WTC11 (cell line): ENCODE data around the gene ZFP62. TPM values are rescaled to one million over a fixed set of nuclear protein-coding genes. Genes with fewer than 3 reads are reported as not detected.

Experiments
- ATAC-seq: fragments of 200-7000 bp; cut with Tn5 transposase; 2 replicates; pipeline ENCODE4 v1.10.0; 2021; ENCODE audit warnings: mild to moderate bottlenecking, moderate library complexity
- CTCF ChIA-PET: fragments of 300-600 bp; sonication (Branson Sonifier 250); formaldehyde crosslinking; loops from one replicate; lab custom pipeline; 2021; ENCODE audit warnings: antibody characterized with exemption; lab: Charles Lee
- POLR2A ChIA-PET: fragments of 350-600 bp; sonication (Branson Sonifier 250); formaldehyde crosslinking; loops from one replicate; lab custom pipeline; 2021; ENCODE audit warnings: antibody characterized with exemption; lab: Charles Lee
- DNase-seq: peaks from one replicate; pipeline ENCODE4 v3.0.0; 2021; ENCODE audit warnings: low spot score
- H3K27ac Mint-ChIP-seq: 2 replicates; pipeline ENCODE4 v1.8.0; 2021; ENCODE audit warnings: mixed read lengths
- H3K27me3 Mint-ChIP-seq: 2 replicates; pipeline ENCODE4 v1.8.0; 2021; ENCODE audit warnings: low read depth, mild to moderate bottlenecking, moderate library complexity, mixed read lengths
- H3K36me3 Mint-ChIP-seq: 2 replicates; pipeline ENCODE4 v1.8.0; 2021; ENCODE audit warnings: mixed read lengths
- H3K4me1 Mint-ChIP-seq: 2 replicates; pipeline ENCODE4 v1.8.0; 2022; ENCODE audit warnings: mixed read lengths
- H3K4me3 Mint-ChIP-seq: 2 replicates; pipeline ENCODE4 v1.8.0; 2021; ENCODE audit warnings: mild to moderate bottlenecking, moderate library complexity, mixed read lengths
- H3K9me3 Mint-ChIP-seq: 2 replicates; pipeline ENCODE4 v1.8.0; 2021; ENCODE audit warnings: mixed read lengths
- CREB1 ChIP-seq: sonication (generic); formaldehyde crosslinking; IDR thresholded peaks from 2 replicates; pipeline ENCODE4 v1.8.0; 2023; ENCODE audit warnings: mild to moderate bottlenecking, missing genetic modification reagents
- ELF4 ChIP-seq: sonication (generic); formaldehyde crosslinking; IDR thresholded peaks from 2 replicates; pipeline ENCODE4 v1.8.1; 2022; ENCODE audit warnings: low read depth, mild to moderate bottlenecking, moderate library complexity, missing genetic modification reagents
- FOXJ3 ChIP-seq: sonication (generic); formaldehyde crosslinking; IDR thresholded peaks from 2 replicates; pipeline ENCODE4 v1.9.0; 2021; ENCODE audit warnings: missing genetic modification reagents, mild to moderate bottlenecking, borderline replicate concordance
- GABPB1 ChIP-seq: sonication (generic); formaldehyde crosslinking; IDR thresholded peaks from 2 replicates; pipeline ENCODE4 v1.8.1; 2023; ENCODE audit warnings: mild to moderate bottlenecking, missing genetic modification reagents
- HMGXB4 ChIP-seq: sonication (generic); formaldehyde crosslinking; IDR thresholded peaks from 2 replicates; pipeline ENCODE4 v1.8.1; 2023; ENCODE audit warnings: mild to moderate bottlenecking, moderate library complexity, missing genetic modification reagents
- JAZF1 ChIP-seq: fragments of 250-450 bp; sonication (Bioruptor Pico); IDR thresholded peaks from 2 replicates; pipeline ENCODE4 v1.9.0; 2021; ENCODE audit warnings: moderate library complexity, mild to moderate bottlenecking, inconsistent platforms
- MYBL2 ChIP-seq: sonication (generic); formaldehyde crosslinking; IDR thresholded peaks from 2 replicates; pipeline ENCODE4 v1.8.1; 2023; ENCODE audit warnings: mild to moderate bottlenecking, moderate library complexity, missing genetic modification reagents
- NFYB ChIP-seq: sonication (generic); formaldehyde crosslinking; conservative IDR thresholded peaks from 2 replicates; pipeline ENCODE4 v1.8.0; 2022; ENCODE audit warnings: low read depth, missing genetic modification reagents
- SMAD4 ChIP-seq: sonication (generic); formaldehyde crosslinking; IDR thresholded peaks from 2 replicates; pipeline ENCODE4 v1.8.0; 2022; ENCODE audit warnings: mild to moderate bottlenecking, missing genetic modification reagents
- STAT6 ChIP-seq: sonication (generic); formaldehyde crosslinking; conservative IDR thresholded peaks from 2 replicates; pipeline ENCODE4 v1.8.1; 2023; ENCODE audit warnings: mild to moderate bottlenecking, low read depth, missing genetic modification reagents, moderate library complexity
- TEAD1 ChIP-seq: sonication (generic); formaldehyde crosslinking; IDR thresholded peaks from 2 replicates; pipeline ENCODE4 v1.8.0; 2022; ENCODE audit warnings: mild to moderate bottlenecking, missing genetic modification reagents
- ZNF121 ChIP-seq: sonication (generic); formaldehyde crosslinking; IDR thresholded peaks from 2 replicates; pipeline ENCODE4 v1.8.0; 2023; ENCODE audit warnings: missing genetic modification reagents
- ZNF138 ChIP-seq: sonication (generic); formaldehyde crosslinking; conservative IDR thresholded peaks from 2 replicates; pipeline ENCODE4 v1.8.1; 2022; ENCODE audit warnings: mild to moderate bottlenecking, moderate library complexity, missing genetic modification reagents
- ZNF219 ChIP-seq: sonication (generic); formaldehyde crosslinking; IDR thresholded peaks from 2 replicates; pipeline ENCODE4 v1.8.0; 2023; ENCODE audit warnings: missing genetic modification reagents, mild to moderate bottlenecking, borderline replicate concordance
- ZSCAN18 ChIP-seq: fragments of 250-450 bp; sonication (Bioruptor Pico); IDR thresholded peaks from 2 replicates; pipeline ENCODE4 v2.1.2; 2022; ENCODE audit warnings: mild to moderate bottlenecking, moderate library complexity
- total RNA-seq: library from RNA; stranded (reverse); gene quantifications from 3 replicates; pipeline ENCODE4 v1.2.3, GENCODE V29; 2021
- TF ChIP-seq, protein P1 (sequence below): fragments of 250-450 bp; sonication (Bioruptor Pico); IDR thresholded peaks from 2 replicates; pipeline ENCODE4 v1.8.0; 2021; ENCODE audit warnings: mild to moderate bottlenecking
- TF ChIP-seq, protein P2 (sequence below): sonication (generic); formaldehyde crosslinking; IDR thresholded peaks from 2 replicates; pipeline ENCODE4 v1.8.1; 2023; ENCODE audit warnings: mild to moderate bottlenecking, missing genetic modification reagents
- TF ChIP-seq, protein P3 (sequence below): sonication (generic); formaldehyde crosslinking; IDR thresholded peaks from 2 replicates; pipeline ENCODE4 v1.8.0; 2023; ENCODE audit warnings: missing genetic modification reagents

ZFP62 gene
- total RNA-seq, 1 experiment from 2014 or later, result 41.2 TPM

GRCh38 chr5:180849827-180850226 is 11.2 kb downstream of the ZFP62 start (continued):
- no peak for TF ChIP-seq JAZF1 (CRISPR knock-in tag)

- CTCF ChIA-PET, result no interaction called here
These were observed 12.2 kb downstream of the ZFP62 start for GRCh38 chr5:180848878-180849277.

GRCh38 chr5:180848265-180848664 is 12.8 kb downstream of the ZFP62 start:
- Mint-ChIP-seq H3K27me3 (peaks cover 37% of the 10 kb centered on the region), H3K27ac (no peak overlapping the region), H3K4me3 (no peak overlapping the region), H3K36me3 (peaks cover 90% of the 10 kb centered on the region), H3K9me3 (peaks cover 89% of the 10 kb centered on the region), H3K4me1 (peaks cover 14% of the 10 kb centered on the region)
- ChIA-PET CTCF (interaction anchor here (1.1 kb wide), 1 partner anchor 229 kb away, joined by 4 read pairs; no protein-coding TSS in a partner anchor), POLR2A (no interaction called here)
- DNase-seq, result no peak
- no peak for ATAC-seq
- TF ChIP-seq FOXJ3 (CRISPR knock-in tag) (no peak), STAT6 (CRISPR knock-in tag) (no peak), HMGXB4 (CRISPR knock-in tag) (no peak), NFYB (CRISPR knock-in tag) (no peak), ELF4 (CRISPR knock-in tag) (no peak), GABPB1 (CRISPR knock-in tag) (no peak), ZNF219 (no peak)

More at GRCh38 chr5:180848878-180849277, 12.2 kb downstream of the ZFP62 start:
- TF ChIP-seq TEAD1 (CRISPR knock-in tag) (no peak), ZNF138 (CRISPR knock-in tag) (no peak), SMAD4 (CRISPR knock-in tag) (no peak), CREB1 (CRISPR knock-in tag) (no peak), ZNF121 (CRISPR knock-in tag) (no peak), HMGXB4 (CRISPR knock-in tag) (no peak), ELF4 (CRISPR knock-in tag) (no peak), ZSCAN18 (CRISPR knock-in tag) (no peak), MYBL2 (CRISPR knock-in tag) (no peak)
- TF ChIP-seq, protein P1, sequence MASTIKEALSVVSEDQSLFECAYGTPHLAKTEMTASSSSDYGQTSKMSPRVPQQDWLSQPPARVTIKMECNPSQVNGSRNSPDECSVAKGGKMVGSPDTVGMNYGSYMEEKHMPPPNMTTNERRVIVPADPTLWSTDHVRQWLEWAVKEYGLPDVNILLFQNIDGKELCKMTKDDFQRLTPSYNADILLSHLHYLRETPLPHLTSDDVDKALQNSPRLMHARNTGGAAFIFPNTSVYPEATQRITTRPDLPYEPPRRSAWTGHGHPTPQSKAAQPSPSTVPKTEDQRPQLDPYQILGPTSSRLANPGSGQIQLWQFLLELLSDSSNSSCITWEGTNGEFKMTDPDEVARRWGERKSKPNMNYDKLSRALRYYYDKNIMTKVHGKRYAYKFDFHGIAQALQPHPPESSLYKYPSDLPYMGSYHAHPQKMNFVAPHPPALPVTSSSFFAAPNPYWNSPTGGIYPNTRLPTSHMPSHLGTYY (CRISPR knock-in tag), result no peak
- TF ChIP-seq, protein P2, sequence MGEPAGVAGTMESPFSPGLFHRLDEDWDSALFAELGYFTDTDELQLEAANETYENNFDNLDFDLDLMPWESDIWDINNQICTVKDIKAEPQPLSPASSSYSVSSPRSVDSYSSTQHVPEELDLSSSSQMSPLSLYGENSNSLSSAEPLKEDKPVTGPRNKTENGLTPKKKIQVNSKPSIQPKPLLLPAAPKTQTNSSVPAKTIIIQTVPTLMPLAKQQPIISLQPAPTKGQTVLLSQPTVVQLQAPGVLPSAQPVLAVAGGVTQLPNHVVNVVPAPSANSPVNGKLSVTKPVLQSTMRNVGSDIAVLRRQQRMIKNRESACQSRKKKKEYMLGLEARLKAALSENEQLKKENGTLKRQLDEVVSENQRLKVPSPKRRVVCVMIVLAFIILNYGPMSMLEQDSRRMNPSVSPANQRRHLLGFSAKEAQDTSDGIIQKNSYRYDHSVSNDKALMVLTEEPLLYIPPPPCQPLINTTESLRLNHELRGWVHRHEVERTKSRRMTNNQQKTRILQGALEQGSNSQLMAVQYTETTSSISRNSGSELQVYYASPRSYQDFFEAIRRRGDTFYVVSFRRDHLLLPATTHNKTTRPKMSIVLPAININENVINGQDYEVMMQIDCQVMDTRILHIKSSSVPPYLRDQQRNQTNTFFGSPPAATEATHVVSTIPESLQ, result no peak
- TF ChIP-seq, protein P3, sequence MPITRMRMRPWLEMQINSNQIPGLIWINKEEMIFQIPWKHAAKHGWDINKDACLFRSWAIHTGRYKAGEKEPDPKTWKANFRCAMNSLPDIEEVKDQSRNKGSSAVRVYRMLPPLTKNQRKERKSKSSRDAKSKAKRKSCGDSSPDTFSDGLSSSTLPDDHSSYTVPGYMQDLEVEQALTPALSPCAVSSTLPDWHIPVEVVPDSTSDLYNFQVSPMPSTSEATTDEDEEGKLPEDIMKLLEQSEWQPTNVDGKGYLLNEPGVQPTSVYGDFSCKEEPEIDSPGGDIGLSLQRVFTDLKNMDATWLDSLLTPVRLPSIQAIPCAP (CRISPR knock-in tag), result no peak
- TF ChIP-seq, all 79 proteins: peak for 0
- ATAC-seq (no peak), DNase-seq (no peak)
- peaks cover 14% of the 10 kb centered on the region for H3K4me1 Mint-ChIP-seq
- POLR2A ChIA-PET, result no interaction called here
- peaks cover 93% of the 10 kb centered on the region for H3K9me3 Mint-ChIP-seq
- no peak overlapping the region for H3K4me3 Mint-ChIP-seq
- peaks cover 97% of the 10 kb centered on the region for H3K36me3 Mint-ChIP-seq
- H3K27ac Mint-ChIP-seq, result no peak overlapping the region
- H3K27me3 Mint-ChIP-seq, result peaks cover 37% of the 10 kb centered on the region
